HepG2 (cell line): ENCODE data around the gene AKAP12. TPM values are rescaled to one million over a fixed set of nuclear protein-coding genes. Genes with fewer than 3 reads are reported as not detected.

Experiments
- ATRX ChIP-seq: sonication (generic); formaldehyde crosslinking; IDR thresholded peaks from 2 replicates; pipeline ENCODE4 v1.4.0; 2020; ENCODE audit warnings: missing genetic modification reagents, borderline replicate concordance
- BRD4 ChIP-seq: sonication (generic); formaldehyde crosslinking; IDR thresholded peaks from 2 replicates; pipeline ENCODE4 v1.4.0; 2020; ENCODE audit warnings: missing genetic modification reagents
- FIP1L1 ChIP-seq: fragments of 200-400 bp; formaldehyde crosslinking; IDR thresholded peaks from 2 replicates; pipeline ENCODE4 v1.6.1; 2018; ENCODE audit warnings: low read depth, mild to moderate bottlenecking, low read length, moderate library complexity, borderline replicate concordance; ENCODE audit not compliant: insufficient read depth
- HNRNPK ChIP-seq: fragments of 200-400 bp; formaldehyde crosslinking; IDR thresholded peaks from 2 replicates; pipeline ENCODE4 v1.6.1; 2018; ENCODE audit warnings: low read length, low read depth, moderate library complexity, mild to moderate bottlenecking; ENCODE audit not compliant: poor library complexity, severe bottlenecking
- HOXA7 ChIP-seq: sonication (generic); formaldehyde crosslinking; IDR thresholded peaks from 2 replicates; pipeline ENCODE4 v1.8.1; 2022; ENCODE audit warnings: mild to moderate bottlenecking, missing genetic modification reagents, moderate library complexity
- HOXA9 ChIP-seq: sonication (generic); formaldehyde crosslinking; IDR thresholded peaks from 2 replicates; pipeline ENCODE4 v1.8.1; 2022; ENCODE audit warnings: missing genetic modification reagents, mild to moderate bottlenecking, moderate library complexity, borderline replicate concordance
- MIXL1 ChIP-seq: IDR thresholded peaks from 2 replicates; pipeline ENCODE4 v1.6.1; 2016
- RFX3 ChIP-seq: IDR thresholded peaks from 2 replicates; pipeline ENCODE4 v1.6.1; 2016; ENCODE audit warnings: missing biosample characterization, missing genetic modification reagents
- SCMH1 ChIP-seq: sonication (generic); formaldehyde crosslinking; IDR thresholded peaks from 2 replicates; pipeline ENCODE4 v1.9.0; 2021; ENCODE audit warnings: missing genetic modification reagents, mild to moderate bottlenecking, borderline replicate concordance
- SIN3A ChIP-seq: IDR thresholded peaks from 2 replicates; pipeline ENCODE4 v1.6.1; 2011; ENCODE audit warnings: low read depth, mild to moderate bottlenecking, control low read depth, low read length, borderline replicate concordance
- SIX4 ChIP-seq: sonication (generic); formaldehyde crosslinking; IDR thresholded peaks from 2 replicates; pipeline ENCODE4 v1.4.0; 2020; ENCODE audit warnings: missing genetic modification reagents
- SNRNP70 ChIP-seq: fragments of 200-400 bp; formaldehyde crosslinking; IDR thresholded peaks from 2 replicates; pipeline ENCODE4 v1.6.1; 2017; ENCODE audit warnings: mild to moderate bottlenecking, low read depth, low read length, moderate library complexity
- ZFAT ChIP-seq: sonication (generic); formaldehyde crosslinking; conservative IDR thresholded peaks from 2 replicates; pipeline ENCODE4 v1.8.1; 2023; ENCODE audit warnings: missing genetic modification reagents, inconsistent platforms
- ZNF224 ChIP-seq: sonication (generic); formaldehyde crosslinking; IDR thresholded peaks from 2 replicates; pipeline ENCODE4 v1.5.0; 2020; ENCODE audit warnings: mild to moderate bottlenecking, missing genetic modification reagents
- ZNF260 ChIP-seq: sonication (generic); formaldehyde crosslinking; IDR thresholded peaks from 2 replicates; pipeline ENCODE4 v1.4.0; 2020; ENCODE audit warnings: missing genetic modification reagents, low read depth, mild to moderate bottlenecking, borderline replicate concordance
- ZNF550 ChIP-seq: sonication (generic); formaldehyde crosslinking; IDR thresholded peaks from 2 replicates; pipeline ENCODE4 v1.4.0; 2020; ENCODE audit warnings: mild to moderate bottlenecking, missing genetic modification reagents, borderline replicate concordance
- ZNF605 ChIP-seq: sonication (generic); formaldehyde crosslinking; IDR thresholded peaks from 2 replicates; pipeline ENCODE4 v1.8.0; 2022; ENCODE audit warnings: mild to moderate bottlenecking, missing genetic modification reagents
- ZNF713 ChIP-seq: sonication (generic); formaldehyde crosslinking; IDR thresholded peaks from 2 replicates; pipeline ENCODE4 v1.4.0; 2020; ENCODE audit warnings: mild to moderate bottlenecking, missing genetic modification reagents
- ZNF737 ChIP-seq: sonication (generic); formaldehyde crosslinking; IDR thresholded peaks from 2 replicates; pipeline ENCODE4 v1.5.0; 2020; ENCODE audit warnings: missing genetic modification reagents, mild to moderate bottlenecking, borderline replicate concordance
- ZSCAN21 ChIP-seq: sonication (generic); formaldehyde crosslinking; IDR thresholded peaks from 2 replicates; pipeline ENCODE4 v1.8.0; 2022; ENCODE audit warnings: mild to moderate bottlenecking, missing genetic modification reagents, moderate library complexity, borderline replicate concordance
- polyA plus RNA-seq, 8 experiments: library from polyadenylated mRNA; depleted of rRNA in 3 of 8; stranded (reverse) in 7 of 8; unstranded in 1 of 8; fragments of >200 nt; fragmentation: Illumina TruSeq in 4 of 8; extraction: Trizol in 4 of 8; gene quantifications; 2 replicates each; pipeline versions ENCODE4 v1.2.1 to v1.2.3, GENCODE V29; 2011 to 2016; ENCODE audit warnings: low read depth in 4 of 8, missing spikeins in 1 of 8, mixed read lengths in 1 of 8; ENCODE audit not compliant: insufficient read depth in 1 of 8
- total RNA-seq, 5 experiments: library from RNA; depleted of rRNA; stranded (reverse); fragments of >200 nt; fragmentation: Illumina TruSeq; extraction: Trizol; gene quantifications; 2 replicates each; pipeline ENCODE4 v1.2.3, GENCODE V29; 2016; ENCODE audit warnings: low read depth in 1 of 5
- TF ChIP-seq, protein P1 (sequence below): sonication (generic); formaldehyde crosslinking; IDR thresholded peaks from 2 replicates; pipeline ENCODE4 v1.4.0; 2020; ENCODE audit warnings: missing genetic modification reagents
- TF ChIP-seq, protein P2 (sequence below): IDR thresholded peaks from 2 replicates; pipeline ENCODE4 v1.6.1; 2012; ENCODE audit warnings: inconsistent platforms
- TF ChIP-seq, protein P3 (sequence below): sonication (generic); formaldehyde crosslinking; conservative IDR thresholded peaks from 2 replicates; pipeline ENCODE4 v1.4.0; 2020; ENCODE audit warnings: missing genetic modification reagents

AKAP12 gene
- total and polyA plus RNA-seq, 2 of the 13 experiments (the other 11 are each of a cell fraction or from before 2014, with no cell fraction given), result 10.6 to 19.0 TPM

DNA sequence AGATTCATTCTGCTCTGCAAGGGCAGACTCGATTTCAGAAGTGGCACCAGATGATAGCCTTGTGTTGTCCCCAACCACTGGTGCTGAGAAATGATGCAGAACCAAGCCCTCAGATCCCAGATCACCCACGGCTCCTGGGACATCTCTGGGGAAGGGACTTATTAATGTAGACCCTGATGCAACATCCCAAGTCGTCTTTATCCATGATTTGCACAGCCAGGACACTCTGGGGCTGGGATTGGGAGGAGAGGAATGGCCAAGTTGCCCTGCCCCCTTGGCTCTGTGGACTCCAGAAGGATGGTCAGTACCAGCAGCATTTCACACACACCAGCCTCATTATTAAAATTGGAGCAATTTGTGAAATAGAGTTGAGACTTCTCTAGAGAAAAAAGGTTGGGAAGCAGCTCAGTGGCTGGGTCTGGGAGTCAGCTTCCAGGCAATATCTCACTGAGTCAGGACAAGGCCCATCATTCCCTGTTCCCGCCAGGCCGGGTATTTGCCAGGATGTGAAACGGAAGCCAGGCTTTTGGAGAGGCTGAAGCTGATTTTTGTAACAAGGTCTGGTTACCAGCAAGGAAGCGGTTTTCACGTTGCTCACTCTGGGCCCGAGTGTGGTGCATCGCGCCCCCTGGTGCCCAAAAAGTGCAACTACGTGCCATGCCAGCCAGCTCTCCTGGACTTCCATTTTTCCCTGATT is 84.2 kb downstream of the AKAP12 start (continued):
- TF ChIP-seq, protein P1, sequence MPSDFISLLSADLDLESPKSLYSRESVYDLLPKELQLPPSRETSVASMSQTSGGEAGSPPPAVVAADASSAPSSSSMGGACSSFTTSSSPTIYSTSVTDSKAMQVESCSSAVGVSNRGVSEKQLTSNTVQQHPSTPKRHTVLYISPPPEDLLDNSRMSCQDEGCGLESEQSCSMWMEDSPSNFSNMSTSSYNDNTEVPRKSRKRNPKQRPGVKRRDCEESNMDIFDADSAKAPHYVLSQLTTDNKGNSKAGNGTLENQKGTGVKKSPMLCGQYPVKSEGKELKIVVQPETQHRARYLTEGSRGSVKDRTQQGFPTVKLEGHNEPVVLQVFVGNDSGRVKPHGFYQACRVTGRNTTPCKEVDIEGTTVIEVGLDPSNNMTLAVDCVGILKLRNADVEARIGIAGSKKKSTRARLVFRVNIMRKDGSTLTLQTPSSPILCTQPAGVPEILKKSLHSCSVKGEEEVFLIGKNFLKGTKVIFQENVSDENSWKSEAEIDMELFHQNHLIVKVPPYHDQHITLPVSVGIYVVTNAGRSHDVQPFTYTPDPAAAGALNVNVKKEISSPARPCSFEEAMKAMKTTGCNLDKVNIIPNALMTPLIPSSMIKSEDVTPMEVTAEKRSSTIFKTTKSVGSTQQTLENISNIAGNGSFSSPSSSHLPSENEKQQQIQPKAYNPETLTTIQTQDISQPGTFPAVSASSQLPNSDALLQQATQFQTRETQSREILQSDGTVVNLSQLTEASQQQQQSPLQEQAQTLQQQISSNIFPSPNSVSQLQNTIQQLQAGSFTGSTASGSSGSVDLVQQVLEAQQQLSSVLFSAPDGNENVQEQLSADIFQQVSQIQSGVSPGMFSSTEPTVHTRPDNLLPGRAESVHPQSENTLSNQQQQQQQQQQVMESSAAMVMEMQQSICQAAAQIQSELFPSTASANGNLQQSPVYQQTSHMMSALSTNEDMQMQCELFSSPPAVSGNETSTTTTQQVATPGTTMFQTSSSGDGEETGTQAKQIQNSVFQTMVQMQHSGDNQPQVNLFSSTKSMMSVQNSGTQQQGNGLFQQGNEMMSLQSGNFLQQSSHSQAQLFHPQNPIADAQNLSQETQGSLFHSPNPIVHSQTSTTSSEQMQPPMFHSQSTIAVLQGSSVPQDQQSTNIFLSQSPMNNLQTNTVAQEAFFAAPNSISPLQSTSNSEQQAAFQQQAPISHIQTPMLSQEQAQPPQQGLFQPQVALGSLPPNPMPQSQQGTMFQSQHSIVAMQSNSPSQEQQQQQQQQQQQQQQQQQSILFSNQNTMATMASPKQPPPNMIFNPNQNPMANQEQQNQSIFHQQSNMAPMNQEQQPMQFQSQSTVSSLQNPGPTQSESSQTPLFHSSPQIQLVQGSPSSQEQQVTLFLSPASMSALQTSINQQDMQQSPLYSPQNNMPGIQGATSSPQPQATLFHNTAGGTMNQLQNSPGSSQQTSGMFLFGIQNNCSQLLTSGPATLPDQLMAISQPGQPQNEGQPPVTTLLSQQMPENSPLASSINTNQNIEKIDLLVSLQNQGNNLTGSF, result no peak
- no peak for TF ChIP-seq ZNF737 (CRISPR knock-in tag)
- TF ChIP-seq ZNF550, result no peak
- TF ChIP-seq ZFAT (CRISPR knock-in tag), result no peak
- TF ChIP-seq HNRNPK, result no peak
- TF ChIP-seq ZNF713 (CRISPR knock-in tag), result no peak
- no peak for TF ChIP-seq ZSCAN21 (CRISPR knock-in tag)
- TF ChIP-seq, protein P2, sequence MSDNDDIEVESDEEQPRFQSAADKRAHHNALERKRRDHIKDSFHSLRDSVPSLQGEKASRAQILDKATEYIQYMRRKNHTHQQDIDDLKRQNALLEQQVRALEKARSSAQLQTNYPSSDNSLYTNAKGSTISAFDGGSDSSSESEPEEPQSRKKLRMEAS, result peak; percentile 38; the same call in 1 of the 2 replicates
- no peak for TF ChIP-seq ATRX (CRISPR knock-in tag)
- peak; percentile 43; the same call in 1 of the 2 replicates for TF ChIP-seq SIX4 (CRISPR knock-in tag)
- TF ChIP-seq SIN3A, result no peak; the same call in 1 of the 2 replicates
- no peak for TF ChIP-seq ZNF224 (CRISPR knock-in tag)
- TF ChIP-seq ZNF605, result peak; percentile 89; the same call in 1 of the 2 replicates
- no peak for TF ChIP-seq BRD4 (CRISPR knock-in tag)
- TF ChIP-seq, protein P3, sequence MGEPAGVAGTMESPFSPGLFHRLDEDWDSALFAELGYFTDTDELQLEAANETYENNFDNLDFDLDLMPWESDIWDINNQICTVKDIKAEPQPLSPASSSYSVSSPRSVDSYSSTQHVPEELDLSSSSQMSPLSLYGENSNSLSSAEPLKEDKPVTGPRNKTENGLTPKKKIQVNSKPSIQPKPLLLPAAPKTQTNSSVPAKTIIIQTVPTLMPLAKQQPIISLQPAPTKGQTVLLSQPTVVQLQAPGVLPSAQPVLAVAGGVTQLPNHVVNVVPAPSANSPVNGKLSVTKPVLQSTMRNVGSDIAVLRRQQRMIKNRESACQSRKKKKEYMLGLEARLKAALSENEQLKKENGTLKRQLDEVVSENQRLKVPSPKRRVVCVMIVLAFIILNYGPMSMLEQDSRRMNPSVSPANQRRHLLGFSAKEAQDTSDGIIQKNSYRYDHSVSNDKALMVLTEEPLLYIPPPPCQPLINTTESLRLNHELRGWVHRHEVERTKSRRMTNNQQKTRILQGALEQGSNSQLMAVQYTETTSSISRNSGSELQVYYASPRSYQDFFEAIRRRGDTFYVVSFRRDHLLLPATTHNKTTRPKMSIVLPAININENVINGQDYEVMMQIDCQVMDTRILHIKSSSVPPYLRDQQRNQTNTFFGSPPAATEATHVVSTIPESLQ (CRISPR knock-in tag), result no peak
- no peak for TF ChIP-seq FIP1L1
- no peak for TF ChIP-seq ZNF260
- no peak for TF ChIP-seq HOXA9 (CRISPR knock-in tag)
- TF ChIP-seq HOXA7 (CRISPR knock-in tag), result no peak
- TF ChIP-seq SCMH1 (CRISPR knock-in tag), result no peak
- peak; percentile 29; the same call in 1 of the 2 replicates for TF ChIP-seq MIXL1 (CRISPR knock-in tag)
- no peak for TF ChIP-seq SNRNP70
- TF ChIP-seq RFX3 (CRISPR knock-in tag), result no peak
